SU-DHL-6 (cell line): ENCODE results near the gene PLXNC1.

Source experiments
- CTCF ChIP-seq: fragments of 200-600 bp; sonication (generic); IDR thresholded peaks from one replicate; pipeline ENCODE4 v1.5.1; 2017; ENCODE audit warnings: antibody characterized with exemption, mild to moderate bottlenecking, low read length, moderate library complexity; ENCODE audit not compliant: insufficient read depth, poor library complexity, severe bottlenecking
- EZH2phosphoT487 ChIP-seq: fragments of 200-600 bp; sonication (generic), shearing (Covaris generic); conservative IDR thresholded peaks from 2 replicates; pipeline ENCODE4 v1.6.1; 2018; ENCODE audit warnings: mild to moderate bottlenecking, antibody characterized with exemption, low read length, moderate library complexity, mixed read lengths

GRCh38 chr12:94297876-94298505 lies 149.6 kb downstream of the PLXNC1 start:
- no peak for TF ChIP-seq CTCF
- no peak for TF ChIP-seq EZH2phosphoT487
